HL-60 (cell line): ENCODE results near the gene PCYT1B.

ENCODE experiments used
- DNase-seq, 2 experiments: peaks; one replicate each; pipeline ENCODE4 v3.0.0-alpha.2; 2010 to 2020; ENCODE audit warnings: low read depth in 1 of 2, low spot score in 1 of 2
- H3K27ac ChIP-seq: fragments of 250-450 bp; sonication (Bioruptor Pico); replicated peaks from 2 replicates; pipeline ENCODE4 v1.5.1; 2020; ENCODE audit warnings: mild to moderate bottlenecking, moderate library complexity
- H3K27me3 ChIP-seq: fragments of 250-450 bp; sonication (Bioruptor Pico); 2 replicates; pipeline ENCODE4 v1.5.1; 2021; ENCODE audit warnings: mild to moderate bottlenecking, moderate library complexity; ENCODE audit not compliant: insufficient read depth, poor library complexity, severe bottlenecking
- H3K4me3 ChIP-seq: replicated peaks from 2 replicates; pipeline ENCODE4 v1.5.1; 2011; ENCODE audit warnings: mild to moderate bottlenecking, control low read depth, low read length; ENCODE audit not compliant: insufficient read depth
- CTCF ChIP-seq: IDR thresholded peaks from one replicate; pipeline ENCODE4 v1.5.1; 2011; ENCODE audit warnings: low read length, control low read depth, inconsistent platforms; ENCODE audit not compliant: insufficient read depth
- GABPA ChIP-seq: IDR thresholded peaks from 2 replicates; pipeline ENCODE4 v1.6.1; 2012; ENCODE audit warnings: low read depth
- POLR2AphosphoS5 ChIP-seq: IDR thresholded peaks from 2 replicates; pipeline ENCODE4 v1.6.1; 2012; ENCODE audit warnings: low read depth
- REST ChIP-seq: IDR thresholded peaks from 2 replicates; pipeline ENCODE4 v1.6.1; 2012; ENCODE audit warnings: low read depth; ENCODE audit not compliant: insufficient replicate concordance
- SPI1 ChIP-seq: IDR thresholded peaks from 2 replicates; pipeline ENCODE4 v1.6.1; 2012; ENCODE audit warnings: low read depth, mild to moderate bottlenecking, borderline replicate concordance

The PCYT1B gene

GRCh38 chrX:24577091-24577490 is 70.1 kb downstream of the PCYT1B start:
- H3K4me3 ChIP-seq: no peak overlapping the region
- peaks cover 2% of the 10 kb centered on the region for H3K27me3 ChIP-seq
- no peak overlapping the region for H3K27ac ChIP-seq
- no peak for TF ChIP-seq REST
- no peak for DNase-seq

- DNase-seq: no peak
- no peak overlapping the region for H3K4me3 ChIP-seq
- TF ChIP-seq CTCF (no peak), GABPA (no peak), REST (no peak), POLR2AphosphoS5 (no peak), SPI1 (no peak)
- H3K27me3 ChIP-seq: peaks cover 2% of the 10 kb centered on the region
- no peak overlapping the region for H3K27ac ChIP-seq
Measured at GRCh38 chrX:24575496-24575895, 71.7 kb downstream of the PCYT1B start.

- H3K27ac ChIP-seq: no peak overlapping the region
- no peak for DNase-seq
- TF ChIP-seq CTCF (no peak), POLR2AphosphoS5 (no peak), REST (no peak), GABPA (no peak), SPI1 (no peak)
- peaks cover 2% of the 10 kb centered on the region for H3K27me3 ChIP-seq
- no peak overlapping the region for H3K4me3 ChIP-seq
Measured at GRCh38 chrX:24574743-24575142, 72.4 kb downstream of the PCYT1B start.

GRCh38 chrX:24567169-24567568 is 80.0 kb downstream of the PCYT1B start:
- H3K27me3 ChIP-seq: peaks cover 2% of the 10 kb centered on the region
- H3K27ac ChIP-seq: no peak overlapping the region
- DNase-seq: no peak
- H3K4me3 ChIP-seq: no peak overlapping the region
- TF ChIP-seq REST (no peak), GABPA (no peak), CTCF (no peak), POLR2AphosphoS5 (no peak)
